Mesenchymal stem cell (in vitro differentiated cells and primary cell): ENCODE data around the gene EPC2.
A peak's percentile ranks its signal among the peaks of the same experiment; 100 is the strongest.

Experiments used
- DNase-seq: peaks from one replicate; pipeline ENCODE4 v3.0.0-alpha.2; 2013
- H2AFZ ChIP-seq: one replicate; pipeline ENCODE4 v1.6.1; 2013; ENCODE audit warnings: low read depth, mild to moderate bottlenecking, control low read depth, inconsistent platforms, low read length, moderate library complexity
- H2AK5ac ChIP-seq: 2 replicates; pipeline ENCODE4 v1.6.1; 2013; ENCODE audit warnings: low read length, moderate library complexity, mild to moderate bottlenecking, inconsistent platforms; ENCODE audit not compliant: severe bottlenecking
- H2BK120ac ChIP-seq: one replicate; pipeline ENCODE4 v1.6.1; 2013; ENCODE audit warnings: low read depth, mild to moderate bottlenecking, inconsistent platforms, low read length, moderate library complexity
- H2BK12ac ChIP-seq, 2 experiments: one replicate each; pipeline ENCODE4 v1.6.1; 2013; ENCODE audit warnings: inconsistent platforms in 2 of 2, low read length in 2 of 2, mild to moderate bottlenecking in 2 of 2, moderate library complexity in 2 of 2, control low read depth in 1 of 2
- H2BK15ac ChIP-seq: one replicate; pipeline ENCODE4 v1.6.1; 2013; ENCODE audit warnings: mild to moderate bottlenecking, low read depth, inconsistent platforms; ENCODE audit not compliant: poor library complexity, severe bottlenecking
- H2BK5ac ChIP-seq: 2 replicates; pipeline ENCODE4 v1.6.1; 2013; ENCODE audit warnings: low read depth, mild to moderate bottlenecking, low read length, control low read depth, inconsistent platforms; ENCODE audit not compliant: poor library complexity, severe bottlenecking
- H3K14ac ChIP-seq, 2 experiments: one replicate each; pipeline ENCODE4 v1.6.1; 2013; ENCODE audit warnings: inconsistent platforms in 2 of 2, low read length in 2 of 2, control low read depth in 1 of 2, mild to moderate bottlenecking in 1 of 2, moderate library complexity in 1 of 2
- H3K18ac ChIP-seq, 2 experiments: one replicate each; pipeline ENCODE4 v1.6.1; 2013; ENCODE audit warnings: inconsistent platforms in 2 of 2, low read length in 2 of 2, control low read depth in 1 of 2, low read depth in 1 of 2, mild to moderate bottlenecking in 1 of 2
- H3K23ac ChIP-seq, 2 experiments: one replicate each; pipeline ENCODE4 v1.6.1; 2013; ENCODE audit warnings: inconsistent platforms in 2 of 2, low read length in 2 of 2, mild to moderate bottlenecking in 2 of 2, moderate library complexity in 2 of 2, control low read depth in 1 of 2
- H3K27ac ChIP-seq: 2 replicates; pipeline ENCODE4 v1.5.1; 2013; ENCODE audit warnings: mild to moderate bottlenecking, moderate library complexity, low read length, control low read depth, inconsistent platforms; ENCODE audit not compliant: poor library complexity, severe bottlenecking
- H3K27me3 ChIP-seq, 2 experiments: 2 replicates each; pipeline versions ENCODE4 v1.6.1 to v1.7.0; 2013; ENCODE audit warnings: low read length in 2 of 2, mild to moderate bottlenecking in 2 of 2, moderate library complexity in 2 of 2, control low read depth in 1 of 2, inconsistent platforms in 1 of 2; ENCODE audit not compliant: control insufficient read depth in 1 of 2, insufficient read depth in 1 of 2
- H3K36me3 ChIP-seq, 2 experiments: 2 replicates each; pipeline versions ENCODE4 v1.6.1 to v1.7.0; 2013; ENCODE audit warnings: low read length in 2 of 2, control low read depth in 1 of 2, inconsistent platforms in 1 of 2, low read depth in 1 of 2, mild to moderate bottlenecking in 1 of 2; ENCODE audit not compliant: insufficient read depth in 2 of 2, control insufficient read depth in 1 of 2
- H3K4ac ChIP-seq, 2 experiments: one replicate each; pipeline ENCODE4 v1.6.1; 2013; ENCODE audit warnings: inconsistent platforms in 2 of 2, low read length in 2 of 2, mild to moderate bottlenecking in 2 of 2, moderate library complexity in 2 of 2, control low read depth in 1 of 2, low read depth in 1 of 2
- H3K4me1 ChIP-seq: 2 replicates; pipeline ENCODE4 v1.6.1; 2013; ENCODE audit warnings: low read depth, low read length, control low read depth; ENCODE audit not compliant: control insufficient read depth, insufficient read depth
- H3K4me2 ChIP-seq: 2 replicates; pipeline ENCODE4 v1.6.1; 2013; ENCODE audit warnings: low read length, mild to moderate bottlenecking, inconsistent platforms; ENCODE audit not compliant: poor library complexity, severe bottlenecking
- H3K4me3 ChIP-seq, 2 experiments: 2 replicates each; pipeline versions ENCODE4 v1.5.1 to v1.7.0; 2013; ENCODE audit warnings: low read length in 2 of 2, mild to moderate bottlenecking in 2 of 2, control low read depth in 1 of 2, low read depth in 1 of 2; ENCODE audit not compliant: insufficient read depth in 1 of 2
- H3K79me1 ChIP-seq: replicated peaks from 2 replicates; pipeline ENCODE4 v1.6.1; 2013; ENCODE audit warnings: mild to moderate bottlenecking, control low read depth, low read length, inconsistent platforms; ENCODE audit not compliant: poor library complexity, severe bottlenecking
- H3K9ac ChIP-seq: 2 replicates; pipeline ENCODE4 v1.7.0; 2013; ENCODE audit warnings: mild to moderate bottlenecking, low read length, moderate library complexity
- H3K9me3 ChIP-seq: 2 replicates; pipeline ENCODE4 v1.7.0; 2013; ENCODE audit warnings: mild to moderate bottlenecking, low read length; ENCODE audit not compliant: control insufficient read depth
- H4K8ac ChIP-seq: one replicate; pipeline ENCODE4 v1.6.1; 2013; ENCODE audit warnings: inconsistent platforms, mild to moderate bottlenecking, low read length, moderate library complexity
- H4K91ac ChIP-seq: one replicate; pipeline ENCODE4 v1.6.1; 2013; ENCODE audit warnings: mild to moderate bottlenecking, low read length, inconsistent platforms
- WGBS: methylation state at CpG from one replicate; pipeline ENCODE4 v1.1.7; 2013; ENCODE audit warnings: mixed read lengths; 5-methylcytosine and 5-hydroxymethylcytosine counted together

The EPC2 gene

GRCh38 chr2:148613231-148614013, 31.1 kb upstream of the EPC2 start:
- Histone ChIP-seq H2BK120ac (no peak overlapping the region), H2AK5ac (no peak overlapping the region), H4K8ac (no peak overlapping the region), H3K4ac (no peak overlapping the region), H4K91ac (no peak overlapping the region), H3K4me3 (no peak overlapping the region), H3K4me1 (peaks cover 10% of the 10 kb centered on the region), H3K27ac (no peak overlapping the region), H2BK15ac (no peak overlapping the region), H3K18ac (no peak overlapping the region), H3K9me3 (no peaks in the 10 kb centered on the region), H2BK5ac (no peak overlapping the region), H3K4me2 (no peak overlapping the region), H2BK12ac (peak overlapping the region in 1 of 2 experiments; percentile 71), H3K9ac (no peak overlapping the region), H3K27me3 (no peaks in the 10 kb centered on the region), H3K79me1 (no peaks in the 10 kb centered on the region), H3K14ac (no peak overlapping the region), H2AFZ (no peak overlapping the region), H3K36me3 (no peaks in the 10 kb centered on the region), H3K23ac (no peak overlapping the region)
- peak; percentile 44 for DNase-seq
- 95% methylated on average over 7 of the region's 7 CpGs for WGBS

- Histone ChIP-seq H3K18ac (peak overlapping the region in 1 of 2 experiments; percentile 29), H2BK15ac (no peak overlapping the region), H3K36me3 (no peaks in the 10 kb centered on the region), H3K4ac (no peak overlapping the region), H3K27ac (peak overlapping the region; percentile 70), H3K9ac (no peak overlapping the region), H2BK5ac (no peak overlapping the region), H3K79me1 (no peaks in the 10 kb centered on the region), H2BK12ac (no peak overlapping the region), H3K14ac (no peak overlapping the region), H4K91ac (no peak overlapping the region), H2AFZ (no peak overlapping the region), H2BK120ac (no peak overlapping the region), H3K27me3 (no peaks in the 10 kb centered on the region), H3K4me3 (no peak overlapping the region), H2AK5ac (no peak overlapping the region), H3K4me1 (peaks cover 10% of the 10 kb centered on the region), H3K9me3 (no peaks in the 10 kb centered on the region), H3K23ac (no peak overlapping the region), H4K8ac (no peak overlapping the region), H3K4me2 (no peak overlapping the region)
- no peak for DNase-seq
Measured at GRCh38 chr2:148614014-148614321, 30.6 kb upstream of the EPC2 start.

GRCh38 chr2:148614322-148615049, 30.1 kb upstream of the EPC2 start:
- Histone ChIP-seq H2BK12ac (peak overlapping the region; percentile 51 to 68), H2BK15ac (no peak overlapping the region), H3K23ac (no peak overlapping the region), H2AK5ac (no peak overlapping the region), H3K18ac (no peak overlapping the region), H4K91ac (no peak overlapping the region), H3K4me1 (peaks cover 10% of the 10 kb centered on the region), H3K36me3 (no peaks in the 10 kb centered on the region), H3K4me2 (peak overlapping the region; percentile 48), H3K9me3 (no peaks in the 10 kb centered on the region), H2AFZ (no peak overlapping the region), H3K79me1 (no peaks in the 10 kb centered on the region), H3K27ac (peak overlapping the region; percentile 70), H3K4me3 (no peak overlapping the region), H2BK5ac (no peak overlapping the region), H4K8ac (no peak overlapping the region), H2BK120ac (no peak overlapping the region), H3K14ac (no peak overlapping the region), H3K27me3 (no peaks in the 10 kb centered on the region), H3K4ac (no peak overlapping the region), H3K9ac (peak overlapping the region; percentile 13)
- 13% methylated on average over 4 of the region's 6 CpGs for WGBS
- peak; percentile 80 for DNase-seq

DNA sequence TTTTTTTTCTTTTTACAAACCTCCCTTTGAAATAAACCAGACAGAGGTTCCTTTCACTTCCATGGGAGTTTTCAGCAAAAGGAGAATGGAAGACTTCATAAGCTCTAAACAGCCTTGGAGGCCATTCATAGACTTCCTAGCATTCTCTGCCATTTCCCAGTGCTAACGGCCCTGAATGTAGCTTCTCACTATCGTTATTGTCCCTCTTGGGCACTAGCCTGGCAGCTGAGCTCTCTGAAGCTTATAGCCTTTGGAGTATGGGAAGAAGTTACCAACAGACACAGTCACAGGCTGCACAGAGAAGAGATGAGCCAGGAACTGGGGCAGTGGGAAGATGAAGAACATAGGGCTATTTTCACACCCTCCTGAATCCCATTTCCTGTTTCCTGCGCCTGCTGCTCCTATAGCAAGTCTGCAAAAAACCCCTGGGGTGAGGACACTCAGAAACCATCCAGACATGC, 29.1 kb upstream of the EPC2 start:
- peak; percentile 47 for DNase-seq
- H3K4me2 ChIP-seq, result no peak overlapping the region
- H3K79me1 ChIP-seq, result no peaks in the 10 kb centered on the region
- peak overlapping the region; percentile 79 for H4K8ac ChIP-seq
- peak overlapping the region; percentile 34 to 69 for H3K18ac ChIP-seq
- no peak overlapping the region for H3K9ac ChIP-seq
- H3K4me1 ChIP-seq, result peaks cover 10% of the 10 kb centered on the region
- no peak overlapping the region for H3K23ac ChIP-seq
- no peaks in the 10 kb centered on the region for H3K9me3 ChIP-seq
- no peaks in the 10 kb centered on the region for H3K27me3 ChIP-seq
- no peak overlapping the region for H2BK5ac ChIP-seq
- peak overlapping the region in 1 of 2 experiments; percentile 3 for H3K4ac ChIP-seq
- peak overlapping the region; percentile 14 for H4K91ac ChIP-seq
- peak overlapping the region; percentile 65 to 86 for H2BK12ac ChIP-seq
- H2AFZ ChIP-seq, result peak overlapping the region; percentile 69
- 51% methylated on average over 3 of the region's 3 CpGs for WGBS
- H3K14ac ChIP-seq, result no peak overlapping the region
- no peak overlapping the region for H2BK120ac ChIP-seq
- peak overlapping the region; percentile 63 for H3K27ac ChIP-seq
- no peak overlapping the region for H3K4me3 ChIP-seq
- H2BK15ac ChIP-seq, result no peak overlapping the region
- H3K36me3 ChIP-seq, result no peaks in the 10 kb centered on the region
- H2AK5ac ChIP-seq, result no peak overlapping the region
